GM12878 (cell line): Measurements from ENCODE around the gene PPP1R11. TPM values are rescaled to one million over a fixed set of nuclear protein-coding genes. Genes with fewer than 3 reads are reported as not detected.
A peak's percentile ranks its signal among the peaks of the same experiment; 100 is the strongest.

Source experiments
- ASH2L ChIP-seq: fragments of 300-600, 200-600 bp; sonication (generic); IDR thresholded peaks from 2 replicates; pipeline ENCODE4 v1.6.1; 2017; ENCODE audit warnings: low read depth, mild to moderate bottlenecking, borderline replicate concordance
- CBFB ChIP-seq: IDR thresholded peaks from 2 replicates; pipeline ENCODE4 v1.6.1; 2016; ENCODE audit warnings: antibody characterized with exemption, low read depth
- FOXK2 ChIP-seq: fragments of 450-650 bp; IDR thresholded peaks from 2 replicates; pipeline ENCODE4 v1.6.1; 2017; ENCODE audit warnings: mild to moderate bottlenecking, moderate library complexity
- FOXM1 ChIP-seq: IDR thresholded peaks from 2 replicates; pipeline ENCODE4 v1.6.1; 2012; ENCODE audit warnings: low read depth, mild to moderate bottlenecking, inconsistent platforms, low read length, moderate library complexity
- HDAC2 ChIP-seq: fragments of 200-600 bp; sonication (generic); IDR thresholded peaks from 2 replicates; pipeline ENCODE4 v1.6.1; 2017
- MTA3 ChIP-seq: IDR thresholded peaks from 2 replicates; pipeline ENCODE4 v1.6.1; 2012; ENCODE audit warnings: low read length, inconsistent platforms, borderline replicate concordance
- MXI1 ChIP-seq: fragments of 150-350 bp; IDR thresholded peaks from 2 replicates; pipeline ENCODE4 v1.6.1; 2011; ENCODE audit warnings: low read depth, mild to moderate bottlenecking, inconsistent platforms, low read length, improper control_type of control experiment
- MYC ChIP-seq: IDR thresholded peaks from 2 replicates; pipeline ENCODE4 v1.6.1; 2011; ENCODE audit warnings: mild to moderate bottlenecking, low read length, moderate library complexity, inconsistent platforms; ENCODE audit not compliant: insufficient read depth, insufficient replicate concordance, insufficient read length, severe bottlenecking
- POLR2AphosphoS2 ChIP-seq: IDR thresholded peaks from 2 replicates; pipeline ENCODE4 v1.6.1; 2011; ENCODE audit warnings: low read depth, mild to moderate bottlenecking, low read length, improper control_type of control experiment, moderate library complexity
- POU2F2 ChIP-seq: IDR thresholded peaks from 3 replicates; pipeline ENCODE4 v1.6.1; 2011; ENCODE audit warnings: low read depth, mild to moderate bottlenecking, low read length, borderline replicate concordance
- RELA ChIP-seq: fragments of 450-650 bp; IDR thresholded peaks from 2 replicates; pipeline ENCODE4 v1.8.0; 2014; ENCODE audit warnings: borderline replicate concordance; ENCODE audit not compliant: partially characterized antibody
- SPI1 ChIP-seq: IDR thresholded peaks from 2 replicates; pipeline ENCODE4 v1.6.1; 2011; ENCODE audit warnings: low read depth, mild to moderate bottlenecking, low read length, moderate library complexity, borderline replicate concordance; ENCODE audit not compliant: insufficient read depth
- SREBF1 ChIP-seq: IDR thresholded peaks from 2 replicates; pipeline ENCODE4 v1.6.1; 2012; ENCODE audit warnings: mild to moderate bottlenecking, low read length
- STAT1 ChIP-seq: fragments of 450-650 bp; conservative IDR thresholded peaks from 2 replicates; pipeline ENCODE4 v1.6.1; 2014; ENCODE audit warnings: antibody characterized with exemption, mild to moderate bottlenecking
- SUPT20H ChIP-seq: IDR thresholded peaks from 2 replicates; pipeline ENCODE4 v1.6.1; 2011; ENCODE audit warnings: low read depth, mild to moderate bottlenecking, low read length, moderate library complexity, borderline replicate concordance; ENCODE audit not compliant: control insufficient read depth
- ZNF207 ChIP-seq: fragments of 450-650 bp; IDR thresholded peaks from 2 replicates; pipeline ENCODE4 v1.6.1; 2014; ENCODE audit warnings: antibody characterized with exemption, mild to moderate bottlenecking, borderline replicate concordance
- polyA plus RNA-seq, 11 experiments: library from polyadenylated mRNA; depleted of rRNA in 4 of 11; unstranded in 6 of 11; stranded (reverse) in 5 of 11; fragments of >200 nt; fragmentation: Nextera tagmentation in 4 of 11; fragmentation: Illumina TruSeq in 1 of 11; extraction: Ambion mirVana in 4 of 11; extraction: Trizol in 1 of 11; gene quantifications; 1 replicate in 1 of 11; 2 replicates in 10 of 11; pipeline versions ENCODE4 v1.2.1 to v1.2.3, GENCODE V29; 2011 to 2016; ENCODE audit warnings: inconsistent platforms in 2 of 11, missing spikeins in 2 of 11, low read depth in 1 of 11
- total RNA-seq, 4 experiments: library from RNA; depleted of rRNA in 3 of 4; stranded (reverse); fragments of >200 nt in 3 of 4; fragmentation: Illumina TruSeq in 1 of 4; extraction: Trizol in 1 of 4; gene quantifications; 2 replicates each; pipeline versions ENCODE4 v1.2.1 to v1.2.3, GENCODE V29; 2013 to 2021
- TF ChIP-seq, protein P1 (sequence below): IDR thresholded peaks from 2 replicates; pipeline ENCODE4 v1.6.1; 2012; ENCODE audit warnings: low read length, inconsistent platforms
- TF ChIP-seq, protein P2 (sequence below): IDR thresholded peaks from 2 replicates; pipeline ENCODE4 v1.6.1; 2011; ENCODE audit warnings: low read depth, low read length, improper control_type of control experiment, borderline replicate concordance
- TF ChIP-seq, protein P3 (sequence below): fragments of 450-650 bp; IDR thresholded peaks from 2 replicates; pipeline ENCODE4 v1.6.1; 2017; ENCODE audit warnings: mild to moderate bottlenecking, low read depth, inconsistent platforms; ENCODE audit not compliant: poor library complexity, severe bottlenecking
- TF ChIP-seq, protein P4 (sequence below): fragments of 450-650 bp; IDR thresholded peaks from 2 replicates; pipeline ENCODE4 v1.6.1; 2017; ENCODE audit warnings: borderline replicate concordance
- TF ChIP-seq, protein P5 (sequence below): IDR thresholded peaks from 2 replicates; pipeline ENCODE4 v1.6.1; 2012; ENCODE audit warnings: low read depth, low read length, improper control_type of control experiment

PPP1R11 gene
- total and polyA plus RNA-seq, 10 of the 15 experiments (the other 5 are each of a cell fraction or from before 2014, with no cell fraction given), result 12.6 to 56.1 (median 33.5) TPM

DNA sequence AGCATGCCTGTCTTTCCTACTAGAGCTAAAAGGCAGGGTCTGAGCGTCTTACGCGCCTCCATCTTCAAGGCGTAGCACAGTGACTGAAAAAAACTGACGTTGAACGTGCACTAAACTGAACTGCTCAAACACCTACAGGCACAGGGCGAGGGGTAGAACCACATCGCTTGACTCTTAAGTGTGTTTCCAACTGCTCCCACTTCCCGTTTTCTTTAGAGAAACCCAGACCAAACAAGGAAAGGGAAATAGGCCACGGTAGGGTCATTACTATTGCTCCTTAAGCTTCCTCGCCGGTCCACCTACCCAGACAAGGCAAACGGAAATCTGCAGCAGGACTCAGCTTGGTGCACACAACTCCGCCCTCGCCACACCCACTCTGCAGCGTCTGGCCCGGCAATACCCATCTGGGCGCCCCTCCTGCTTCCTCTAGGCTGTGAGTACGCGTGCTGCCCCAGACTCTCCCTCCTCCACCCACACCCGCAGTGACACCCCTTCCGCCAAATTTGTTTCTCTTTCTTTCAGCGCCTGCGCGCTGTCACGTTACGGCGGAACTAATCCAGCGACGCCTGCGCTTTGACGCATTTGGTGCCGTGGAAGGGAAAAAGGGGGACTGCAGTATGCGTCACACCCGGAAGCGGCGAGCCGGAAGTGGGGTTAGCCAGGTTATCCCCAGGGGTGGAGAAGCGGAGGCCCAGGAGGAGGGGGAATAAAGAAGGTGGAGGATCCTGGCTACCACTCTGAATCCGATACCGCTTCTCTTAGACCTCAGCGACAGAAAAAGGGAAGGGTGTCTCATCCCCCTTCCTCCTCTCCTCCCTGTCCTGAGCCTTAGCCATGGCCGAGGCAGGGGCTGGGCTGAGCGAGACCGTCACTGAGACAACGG is at the start of gene PPP1R11 (continued):
- TF ChIP-seq SUPT20H (no peak), CBFB (no peak), MTA3 (no peak; the same call in 1 of the 2 replicates), ASH2L (0 out of 2 replicates have a peak, but pooled peaks have one; percentile 31), FOXK2 (peak; percentile 59), FOXM1 (no peak), POLR2AphosphoS2 (peak; percentile 82; the same call in 1 of the 2 replicates), RELA (peak; percentile 57), MYC (no peak), ZNF207 (no peak; the same call in 1 of the 2 replicates), POU2F2 (peak; percentile 56; the same call in 1 of the 3 replicates), SPI1 (peak; percentile 86), SREBF1 (0 out of 2 replicates have a peak, but pooled peaks have one; percentile 68), MXI1 (peak; percentile 90), HDAC2 (no peak), STAT1 (0 out of 2 replicates have a peak, but pooled peaks have one; percentile 27)
- TF ChIP-seq, protein P1, sequence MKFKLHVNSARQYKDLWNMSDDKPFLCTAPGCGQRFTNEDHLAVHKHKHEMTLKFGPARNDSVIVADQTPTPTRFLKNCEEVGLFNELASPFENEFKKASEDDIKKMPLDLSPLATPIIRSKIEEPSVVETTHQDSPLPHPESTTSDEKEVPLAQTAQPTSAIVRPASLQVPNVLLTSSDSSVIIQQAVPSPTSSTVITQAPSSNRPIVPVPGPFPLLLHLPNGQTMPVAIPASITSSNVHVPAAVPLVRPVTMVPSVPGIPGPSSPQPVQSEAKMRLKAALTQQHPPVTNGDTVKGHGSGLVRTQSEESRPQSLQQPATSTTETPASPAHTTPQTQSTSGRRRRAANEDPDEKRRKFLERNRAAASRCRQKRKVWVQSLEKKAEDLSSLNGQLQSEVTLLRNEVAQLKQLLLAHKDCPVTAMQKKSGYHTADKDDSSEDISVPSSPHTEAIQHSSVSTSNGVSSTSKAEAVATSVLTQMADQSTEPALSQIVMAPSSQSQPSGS, result no peak
- TF ChIP-seq, protein P2, sequence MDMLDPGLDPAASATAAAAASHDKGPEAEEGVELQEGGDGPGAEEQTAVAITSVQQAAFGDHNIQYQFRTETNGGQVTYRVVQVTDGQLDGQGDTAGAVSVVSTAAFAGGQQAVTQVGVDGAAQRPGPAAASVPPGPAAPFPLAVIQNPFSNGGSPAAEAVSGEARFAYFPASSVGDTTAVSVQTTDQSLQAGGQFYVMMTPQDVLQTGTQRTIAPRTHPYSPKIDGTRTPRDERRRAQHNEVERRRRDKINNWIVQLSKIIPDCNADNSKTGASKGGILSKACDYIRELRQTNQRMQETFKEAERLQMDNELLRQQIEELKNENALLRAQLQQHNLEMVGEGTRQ, result no peak
- TF ChIP-seq, protein P3, sequence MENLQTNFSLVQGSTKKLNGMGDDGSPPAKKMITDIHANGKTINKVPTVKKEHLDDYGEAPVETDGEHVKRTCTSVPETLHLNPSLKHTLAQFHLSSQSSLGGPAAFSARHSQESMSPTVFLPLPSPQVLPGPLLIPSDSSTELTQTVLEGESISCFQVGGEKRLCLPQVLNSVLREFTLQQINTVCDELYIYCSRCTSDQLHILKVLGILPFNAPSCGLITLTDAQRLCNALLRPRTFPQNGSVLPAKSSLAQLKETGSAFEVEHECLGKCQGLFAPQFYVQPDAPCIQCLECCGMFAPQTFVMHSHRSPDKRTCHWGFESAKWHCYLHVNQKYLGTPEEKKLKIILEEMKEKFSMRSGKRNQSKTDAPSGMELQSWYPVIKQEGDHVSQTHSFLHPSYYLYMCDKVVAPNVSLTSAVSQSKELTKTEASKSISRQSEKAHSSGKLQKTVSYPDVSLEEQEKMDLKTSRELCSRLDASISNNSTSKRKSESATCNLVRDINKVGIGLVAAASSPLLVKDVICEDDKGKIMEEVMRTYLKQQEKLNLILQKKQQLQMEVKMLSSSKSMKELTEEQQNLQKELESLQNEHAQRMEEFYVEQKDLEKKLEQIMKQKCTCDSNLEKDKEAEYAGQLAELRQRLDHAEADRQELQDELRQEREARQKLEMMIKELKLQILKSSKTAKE, result peak; percentile 56
- TF ChIP-seq, protein P4, sequence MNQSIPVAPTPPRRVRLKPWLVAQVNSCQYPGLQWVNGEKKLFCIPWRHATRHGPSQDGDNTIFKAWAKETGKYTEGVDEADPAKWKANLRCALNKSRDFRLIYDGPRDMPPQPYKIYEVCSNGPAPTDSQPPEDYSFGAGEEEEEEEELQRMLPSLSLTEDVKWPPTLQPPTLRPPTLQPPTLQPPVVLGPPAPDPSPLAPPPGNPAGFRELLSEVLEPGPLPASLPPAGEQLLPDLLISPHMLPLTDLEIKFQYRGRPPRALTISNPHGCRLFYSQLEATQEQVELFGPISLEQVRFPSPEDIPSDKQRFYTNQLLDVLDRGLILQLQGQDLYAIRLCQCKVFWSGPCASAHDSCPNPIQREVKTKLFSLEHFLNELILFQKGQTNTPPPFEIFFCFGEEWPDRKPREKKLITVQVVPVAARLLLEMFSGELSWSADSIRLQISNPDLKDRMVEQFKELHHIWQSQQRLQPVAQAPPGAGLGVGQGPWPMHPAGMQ, result no peak
- TF ChIP-seq, protein P5, sequence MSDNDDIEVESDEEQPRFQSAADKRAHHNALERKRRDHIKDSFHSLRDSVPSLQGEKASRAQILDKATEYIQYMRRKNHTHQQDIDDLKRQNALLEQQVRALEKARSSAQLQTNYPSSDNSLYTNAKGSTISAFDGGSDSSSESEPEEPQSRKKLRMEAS, result peak; percentile 92
